ENCODE measurements around the gene PDE12. TPM values are rescaled to one million over a fixed set of nuclear protein-coding genes. Genes with fewer than 3 reads are reported as not detected.

The PDE12 gene
- total RNA-seq, 1 experiment from 2014 or later = 23.0 TPM

- intact Hi-C loops (cut with micrococcal nuclease) = no loop called here
- no TSS peak for BruUV-seq (replicated peaks)
- DNase-seq (ENCODE audit: unreplicated experiment) = no peak
- Mint-ChIP-seq H3K36me3 (ENCODE audit: insufficient read depth, unreplicated experiment) (peaks cover 89% of the 10 kb centered on the region), H3K27ac (ENCODE audit: low read depth, unreplicated experiment) (no peak overlapping the region), H3K4me3 (ENCODE audit: unreplicated experiment) (no peak overlapping the region), H3K27me3 (ENCODE audit: insufficient read depth, unreplicated experiment) (no peaks in the 10 kb centered on the region), H3K4me1 (ENCODE audit: insufficient read depth, unreplicated experiment) (peaks cover 6% of the 10 kb centered on the region), H3K9me3 (ENCODE audit: unreplicated experiment) (no peaks in the 10 kb centered on the region)
- no peak for TF ChIP-seq CTCF (IDR thresholded peaks at IDR 0.05; ENCODE audit: unreplicated experiment)
- ChIA-PET CTCF (no interaction called here), POLR2A (interaction anchor here (0.5 to 2.0 kb wide), 6 partner anchors 9 to 25 kb away, joined by 3 to 7 read pairs (median 4); partner anchors contain the start of genes ARF4 and PDE12)
These were observed 16.0 kb downstream of the PDE12 start for GRCh38 chr3:57572096-57572495.

GRCh38 chr3:57575966-57576626 lies 20.0 kb downstream of the PDE12 start:
- DNase-seq (ENCODE audit: unreplicated experiment) = no peak
- ChIA-PET CTCF (interaction anchor here (0.6 to 1.2 kb wide), 3 partner anchors 105 to 1672 kb away, joined by 3 to 4 read pairs (median 3); no protein-coding TSS in a partner anchor), POLR2A (interaction anchor here (1.9 kb wide), 2 partner anchors 20 to 21 kb away, joined by 7 to 10 read pairs; partner anchors contain the start of genes ARF4 and PDE12)
- no peak for TF ChIP-seq CTCF (IDR thresholded peaks at IDR 0.05; ENCODE audit: unreplicated experiment)
- Mint-ChIP-seq H3K36me3 (ENCODE audit: insufficient read depth, unreplicated experiment) (peaks cover 94% of the 10 kb centered on the region), H3K4me3 (ENCODE audit: unreplicated experiment) (no peak overlapping the region), H3K27ac (ENCODE audit: low read depth, unreplicated experiment) (peak overlapping the region; percentile 37), H3K4me1 (ENCODE audit: insufficient read depth, unreplicated experiment) (peaks cover 6% of the 10 kb centered on the region), H3K9me3 (ENCODE audit: unreplicated experiment) (no peaks in the 10 kb centered on the region), H3K27me3 (ENCODE audit: insufficient read depth, unreplicated experiment) (no peaks in the 10 kb centered on the region)
- intact Hi-C loops (cut with micrococcal nuclease) = no loop called here
- BruUV-seq (replicated peaks) = no TSS peak

- Mint-ChIP-seq H3K27me3 (ENCODE audit: insufficient read depth, unreplicated experiment) (no peaks in the 10 kb centered on the region), H3K36me3 (ENCODE audit: insufficient read depth, unreplicated experiment) (peaks cover 90% of the 10 kb centered on the region), H3K9me3 (ENCODE audit: unreplicated experiment) (no peaks in the 10 kb centered on the region), H3K27ac (ENCODE audit: low read depth, unreplicated experiment) (no peak overlapping the region), H3K4me3 (ENCODE audit: unreplicated experiment) (no peak overlapping the region), H3K4me1 (ENCODE audit: insufficient read depth, unreplicated experiment) (peaks cover 8% of the 10 kb centered on the region)
- TF ChIP-seq CTCF (IDR thresholded peaks at IDR 0.05; ENCODE audit: unreplicated experiment) = no peak
- intact Hi-C loops (cut with micrococcal nuclease) = no loop called here
- no TSS peak for BruUV-seq (replicated peaks)
- POLR2A ChIA-PET = interaction anchor here (1.0 to 2.3 kb wide), 3 partner anchors 17 to 21 kb away, joined by 5 to 12 read pairs (median 10); partner anchors contain the start of genes ARF4 and PDE12
- CTCF ChIA-PET = interaction anchor here (0.6 kb wide), 1 partner anchor 90 kb away, joined by 4 read pairs; no protein-coding TSS in a partner anchor
- no peak for DNase-seq (ENCODE audit: unreplicated experiment)
These were observed 21.7 kb downstream of the PDE12 start for GRCh38 chr3:57577801-57578200.

- ChIA-PET POLR2A (interaction anchor here (0.8 to 4.6 kb wide), 5 partner anchors 10 to 27 kb away, joined by 3 to 44 read pairs (median 6); partner anchors contain the start of genes ARF4 and PDE12), CTCF (interaction anchor here (0.5 to 2.1 kb wide), 4 partner anchors 11 to 185 kb away, joined by 3 to 7 read pairs (median 6); no protein-coding TSS in a partner anchor)
- peaks cover 10% of the 10 kb centered on the region for H3K4me1 Mint-ChIP-seq (ENCODE audit: insufficient read depth, unreplicated experiment)
- H3K27me3 Mint-ChIP-seq (ENCODE audit: insufficient read depth, unreplicated experiment) = no peaks in the 10 kb centered on the region
- intact Hi-C loops (cut with micrococcal nuclease) = loop anchor here (2.0 kb wide), 1 partner anchor 186 kb away; no protein-coding TSS in a partner anchor
- peak; percentile 89 for DNase-seq (ENCODE audit: unreplicated experiment)
- peak; percentile 11 for TF ChIP-seq CTCF (IDR thresholded peaks at IDR 0.05; ENCODE audit: unreplicated experiment)
- no TSS peak for BruUV-seq (replicated peaks)
- H3K9me3 Mint-ChIP-seq (ENCODE audit: unreplicated experiment) = no peaks in the 10 kb centered on the region
- peak overlapping the region; percentile 46 for H3K27ac Mint-ChIP-seq (ENCODE audit: low read depth, unreplicated experiment)
- peak overlapping the region; percentile 19 for H3K4me3 Mint-ChIP-seq (ENCODE audit: unreplicated experiment)
- H3K36me3 Mint-ChIP-seq (ENCODE audit: insufficient read depth, unreplicated experiment) = peaks cover 78% of the 10 kb centered on the region
These were observed 26.5 kb downstream of the PDE12 start for GRCh38 chr3:57582474-57583168.

All from MCF 10A (cell line).